ENCODE data around the gene CLBA1.

CLBA1 gene

GRCh38 chr14:104967386-104968152 lies 18.0 kb upstream of the CLBA1 start:
- H4K20me1 ChIP-seq (ENCODE audit: control insufficient read depth, insufficient read depth, low read depth, low read length) = no peaks in the 10 kb centered on the region
- H3K9me3 ChIP-seq (ENCODE audit: control insufficient read depth, insufficient read depth, low read length) = no peaks in the 10 kb centered on the region
- H3K36me3 ChIP-seq (ENCODE audit: control insufficient read depth, low read length) = no peaks in the 10 kb centered on the region
- TF ChIP-seq EZH2phosphoT487 (IDR thresholded peaks at IDR 0.05; ENCODE audit: borderline replicate concordance, low read length) (no peak), CTCF (IDR thresholded peaks at IDR 0.05; ENCODE audit: low read depth, low read length, poor library complexity, severe bottlenecking) (no peak)
- H3K27ac ChIP-seq (ENCODE audit: low read depth, low read length) = no peak overlapping the region
- peak overlapping the region; percentile 60 for H3K4me2 ChIP-seq (ENCODE audit: low read length)
- no peaks in the 10 kb centered on the region for H3K9me2 ChIP-seq (replicated peaks; ENCODE audit: control insufficient read depth, low read length)
- peaks cover 11% of the 10 kb centered on the region; the same call in 1 of the 2 replicates for H3K27me3 ChIP-seq (ENCODE audit: control insufficient read depth, low read length)
- no peaks in the 10 kb centered on the region for H3K79me2 ChIP-seq (ENCODE audit: control insufficient read depth, low read length)
- peak overlapping the region; percentile 40 for H3K4me3 ChIP-seq (ENCODE audit: low read length)
- H3K4me1 ChIP-seq (ENCODE audit: control insufficient read depth, low read length) = peaks cover 22% of the 10 kb centered on the region
- no peaks in the 10 kb centered on the region for H3F3A ChIP-seq (ENCODE audit: control insufficient read depth, insufficient read depth)

GRCh38 chr14:104968153-104968527 lies 17.4 kb upstream of the CLBA1 start:
- H4K20me1 ChIP-seq (ENCODE audit: control insufficient read depth, insufficient read depth, low read depth, low read length) = no peaks in the 10 kb centered on the region
- H3K4me3 ChIP-seq (ENCODE audit: low read length) = peak overlapping the region; percentile 40
- peaks cover 22% of the 10 kb centered on the region for H3K4me1 ChIP-seq (ENCODE audit: control insufficient read depth, low read length)
- H3K36me3 ChIP-seq (ENCODE audit: control insufficient read depth, low read length) = no peaks in the 10 kb centered on the region
- H3K9me2 ChIP-seq (replicated peaks; ENCODE audit: control insufficient read depth, low read length) = no peaks in the 10 kb centered on the region
- no peak for TF ChIP-seq CTCF (IDR thresholded peaks at IDR 0.05; ENCODE audit: low read depth, low read length, poor library complexity, severe bottlenecking)
- TF ChIP-seq EZH2phosphoT487 (IDR thresholded peaks at IDR 0.05; ENCODE audit: borderline replicate concordance, low read length) = no peak
- no peak overlapping the region for H3K27ac ChIP-seq (ENCODE audit: low read depth, low read length)
- no peaks in the 10 kb centered on the region for H3K79me2 ChIP-seq (ENCODE audit: control insufficient read depth, low read length)
- no peaks in the 10 kb centered on the region for H3K9me3 ChIP-seq (ENCODE audit: control insufficient read depth, insufficient read depth, low read length)
- H3K27me3 ChIP-seq (ENCODE audit: control insufficient read depth, low read length) = peaks cover 10% of the 10 kb centered on the region; the same call in 1 of the 2 replicates
- peak overlapping the region; percentile 60 for H3K4me2 ChIP-seq (ENCODE audit: low read length)
- no peaks in the 10 kb centered on the region for H3F3A ChIP-seq (ENCODE audit: control insufficient read depth, insufficient read depth)

- H3K4me2 ChIP-seq (ENCODE audit: low read length) = peak overlapping the region; percentile 60
- TF ChIP-seq EZH2phosphoT487 (IDR thresholded peaks at IDR 0.05; ENCODE audit: borderline replicate concordance, low read length) (no peak), CTCF (IDR thresholded peaks at IDR 0.05; ENCODE audit: low read depth, low read length, poor library complexity, severe bottlenecking) (peak; percentile 21)
- no peaks in the 10 kb centered on the region for H3K79me2 ChIP-seq (ENCODE audit: control insufficient read depth, low read length)
- no peaks in the 10 kb centered on the region for H3F3A ChIP-seq (ENCODE audit: control insufficient read depth, insufficient read depth)
- H3K4me3 ChIP-seq (ENCODE audit: low read length) = peak overlapping the region; percentile 40
- H3K27me3 ChIP-seq (ENCODE audit: control insufficient read depth, low read length) = peaks cover 10% of the 10 kb centered on the region; the same call in 1 of the 2 replicates
- H3K36me3 ChIP-seq (ENCODE audit: control insufficient read depth, low read length) = no peaks in the 10 kb centered on the region
- H3K9me2 ChIP-seq (replicated peaks; ENCODE audit: control insufficient read depth, low read length) = no peaks in the 10 kb centered on the region
- peaks cover 22% of the 10 kb centered on the region for H3K4me1 ChIP-seq (ENCODE audit: control insufficient read depth, low read length)
- no peak overlapping the region for H3K27ac ChIP-seq (ENCODE audit: low read depth, low read length)
- H3K9me3 ChIP-seq (ENCODE audit: control insufficient read depth, insufficient read depth, low read length) = no peaks in the 10 kb centered on the region
- H4K20me1 ChIP-seq (ENCODE audit: control insufficient read depth, insufficient read depth, low read depth, low read length) = no peaks in the 10 kb centered on the region
Measured at GRCh38 chr14:104968541-104969401, 16.8 kb upstream of the CLBA1 start.

All from DOHH2 (cell line).